GM23338 (cell line): ENCODE data around the gene SPATC1L. TPM values are rescaled to one million over a fixed set of nuclear protein-coding genes. Genes with fewer than 3 reads are reported as not detected.

Experiments used
- ATAC-seq: fragments of 200-7000 bp; cut with Tn5 transposase; 3 replicates; pipeline ENCODE4 v1.9.1; 2020
- DNase-seq: peaks from one replicate; pipeline ENCODE4 v3.0.0-alpha.2; 2015; ENCODE audit warnings: low spot score
- H2AFZ ChIP-seq: fragments of 200-600 bp; sonication (generic); 2 replicates; pipeline ENCODE4 v1.8.0; 2016; ENCODE audit warnings: antibody characterized with exemption, mild to moderate bottlenecking, moderate library complexity
- H3F3A ChIP-seq: fragments of 200-600 bp; sonication (generic); replicated peaks from 2 replicates; pipeline ENCODE4 v1.8.0; 2017; ENCODE audit warnings: antibody characterized with exemption, mixed run types, low read depth
- H3K27ac ChIP-seq: fragments of 200-600 bp; sonication (generic); 2 replicates; pipeline ENCODE4 v1.6.1; 2016; ENCODE audit warnings: low read depth
- H3K27me3 ChIP-seq: fragments of 200-600 bp; sonication (generic); 2 replicates; pipeline ENCODE4 v1.8.0; 2016; ENCODE audit warnings: mild to moderate bottlenecking, mixed run types, moderate library complexity; ENCODE audit not compliant: insufficient read depth
- H3K36me3 ChIP-seq: fragments of 200-600 bp; sonication (generic); 2 replicates; pipeline ENCODE4 v1.8.0; 2016; ENCODE audit warnings: mild to moderate bottlenecking; ENCODE audit not compliant: insufficient read depth
- H3K4me1 ChIP-seq: fragments of 200-600 bp; sonication (generic); 2 replicates; pipeline ENCODE4 v1.8.0; 2016; ENCODE audit warnings: mild to moderate bottlenecking, moderate library complexity; ENCODE audit not compliant: insufficient read depth
- H3K4me2 ChIP-seq: fragments of 200-600 bp; sonication (generic); 2 replicates; pipeline ENCODE4 v1.7.1; 2017; ENCODE audit warnings: mixed run types
- H3K4me3 ChIP-seq: fragments of 200-600 bp; sonication (generic); 2 replicates; pipeline ENCODE4 v1.6.1; 2016; ENCODE audit warnings: mixed run types
- H3K79me2 ChIP-seq: fragments of 200-600 bp; sonication (generic); replicated peaks from 2 replicates; pipeline ENCODE4 v1.8.0; 2017; ENCODE audit warnings: mild to moderate bottlenecking; ENCODE audit not compliant: insufficient read depth
- H3K9me2 ChIP-seq: fragments of 200-600 bp; sonication (generic); 2 replicates; pipeline ENCODE4 v1.8.0; 2017; ENCODE audit not compliant: insufficient read depth
- H4K20me1 ChIP-seq: fragments of 200-600 bp; sonication (generic); replicated peaks from 2 replicates; pipeline ENCODE4 v1.8.0; 2017; ENCODE audit warnings: mild to moderate bottlenecking; ENCODE audit not compliant: insufficient read depth
- H3K27ac Mint-ChIP-seq: 2 replicates; pipeline ENCODE4 v1.8.0; 2020; ENCODE audit warnings: inconsistent platforms, mild to moderate bottlenecking, moderate library complexity, mixed read lengths
- H3K27me3 Mint-ChIP-seq: 3 replicates; pipeline ENCODE4 v1.8.0; 2022; ENCODE audit warnings: low read depth, mild to moderate bottlenecking, moderate library complexity, mixed read lengths, inconsistent platforms; ENCODE audit not compliant: insufficient read depth, poor library complexity
- H3K36me3 Mint-ChIP-seq: 3 replicates; pipeline ENCODE4 v1.8.0; 2021; ENCODE audit warnings: low read depth, mild to moderate bottlenecking, inconsistent platforms, moderate library complexity, mixed read lengths
- H3K4me1 Mint-ChIP-seq: 3 replicates; pipeline ENCODE4 v1.8.0; 2020; ENCODE audit warnings: mild to moderate bottlenecking, inconsistent platforms, mixed read lengths
- H3K4me3 Mint-ChIP-seq: 3 replicates; pipeline ENCODE4 v1.8.0; 2021; ENCODE audit warnings: moderate library complexity, mild to moderate bottlenecking, inconsistent platforms, mixed read lengths
- H3K9me3 Mint-ChIP-seq: 3 replicates; pipeline ENCODE4 v1.8.0; 2020; ENCODE audit warnings: moderate library complexity, mild to moderate bottlenecking, inconsistent platforms, mixed read lengths
- CREB1 ChIP-seq: fragments of 250-450 bp; sonication (Bioruptor Pico); IDR thresholded peaks from 2 replicates; pipeline ENCODE4 v1.5.0; 2020; ENCODE audit warnings: low read depth, mild to moderate bottlenecking, moderate library complexity
- ETS1 ChIP-seq: IDR thresholded peaks from 2 replicates; pipeline ENCODE4 v1.6.1; 2016; ENCODE audit warnings: antibody characterized with exemption
- EZH2 ChIP-seq: fragments of 200-600 bp; sonication (generic); IDR thresholded peaks from one replicate; pipeline ENCODE4 v1.8.0; 2017; ENCODE audit warnings: antibody characterized with exemption, mild to moderate bottlenecking, low read depth; ENCODE audit not compliant: unreplicated experiment
- NANOG ChIP-seq: IDR thresholded peaks from 2 replicates; pipeline ENCODE4 v1.6.1; 2016; ENCODE audit warnings: antibody characterized with exemption, borderline replicate concordance
- STAT1 ChIP-seq: IDR thresholded peaks from one replicate; pipeline ENCODE4 v1.6.1; 2016; ENCODE audit warnings: antibody characterized with exemption; ENCODE audit not compliant: unreplicated experiment
- ZNF114 ChIP-seq: fragments of 250-450 bp; sonication (Bioruptor Pico); IDR thresholded peaks from 2 replicates; pipeline ENCODE4 v1.5.0; 2020; ENCODE audit warnings: mild to moderate bottlenecking, moderate library complexity
- ZNF331 ChIP-seq: fragments of 250-450 bp; sonication (Bioruptor Pico); IDR thresholded peaks from 2 replicates; pipeline ENCODE4 v1.5.0; 2020; ENCODE audit warnings: low read depth, mild to moderate bottlenecking, moderate library complexity
- ZNF462 ChIP-seq: fragments of 250-450 bp; sonication (Bioruptor Pico); IDR thresholded peaks from 2 replicates; pipeline ENCODE4 v1.5.0; 2020; ENCODE audit warnings: mild to moderate bottlenecking, moderate library complexity
- polyA plus RNA-seq: library from polyadenylated mRNA; unstranded; fragments of >200 nt; fragmentation: Nextera tagmentation; extraction: Ambion mirVana; gene quantifications from 2 replicates; pipeline ENCODE4 v1.2.1, GENCODE V29; 2016
- total RNA-seq: library from RNA; depleted of rRNA; stranded (reverse); fragments of >200 nt; shearing (Covaris generic); gene quantifications from 2 replicates; pipeline ENCODE4 v1.2.3, GENCODE V29; 2014

The SPATC1L gene
- total and polyA plus RNA-seq, 2 experiments from 2014 or later = 37.6 to 70.2 TPM

GRCh38 chr21:46223217-46223616, 39.0 kb upstream of the SPATC1L start (continued):
- no peak for TF ChIP-seq ETS1

GRCh38 chr21:46222436-46223116, 38.3 kb upstream of the SPATC1L start:
- Mint-ChIP-seq H3K4me3 (no peak overlapping the region), H3K36me3 (peaks cover 49% of the 10 kb centered on the region), H3K27me3 (peaks cover 5% of the 10 kb centered on the region), H3K27ac (no peak overlapping the region), H3K9me3 (peaks cover 19% of the 10 kb centered on the region), H3K4me1 (peaks cover 15% of the 10 kb centered on the region)
- Histone ChIP-seq H3F3A (0 out of 2 replicates have a peak, but pooled peaks cover 5% of the 10 kb centered on the region), H2AFZ (no peak overlapping the region), H4K20me1 (peaks cover 43% of the 10 kb centered on the region), H3K36me3 (peaks cover 10% of the 10 kb centered on the region), H3K4me2 (no peak overlapping the region), H3K9me2 (no peaks in the 10 kb centered on the region), H3K4me3 (no peak overlapping the region), H3K27ac (0 out of 2 replicates have a peak overlapping the region, but pooled peaks have one; percentile 32), H3K79me2 (peaks cover 94% of the 10 kb centered on the region), H3K4me1 (peaks cover 14% of the 10 kb centered on the region), H3K27me3 (no peaks in the 10 kb centered on the region)
- no peak for DNase-seq
- ATAC-seq = no peak
- TF ChIP-seq EZH2 (no peak), ZNF331 (CRISPR knock-in tag) (no peak), ETS1 (no peak), NANOG (no peak), CREB1 (CRISPR knock-in tag) (no peak), ZNF114 (no peak), STAT1 (no peak), ZNF462 (CRISPR knock-in tag) (no peak)
